H1 (cell line): Measurements from ENCODE around the gene FAM204A. TPM values are rescaled to one million over a fixed set of nuclear protein-coding genes. Genes with fewer than 3 reads are reported as not detected.

Experiments
- CTCF ChIA-PET: fragments of 300-600 bp; sonication (Branson Sonifier 250); formaldehyde crosslinking; loops from one replicate; lab custom pipeline; 2021; ENCODE audit not compliant: partially characterized antibody; lab: Charles Lee
- POLR2A ChIA-PET: fragments of 300-600 bp; sonication (Branson Sonifier 250); formaldehyde crosslinking; loops from one replicate; lab custom pipeline; 2021; ENCODE audit warnings: inconsistent platforms; ENCODE audit not compliant: partially characterized antibody; lab: Charles Lee
- DNase-seq, 2 experiments: peaks; one replicate each; pipeline versions ENCODE4 v3.0.0 to v3.0.0-alpha.2; 2010 to 2022; ENCODE audit warnings: low spot score in 2 of 2, low read depth in 1 of 2, mixed read lengths in 1 of 2
- FAIRE-seq: peaks from 2 replicates; lab custom pipeline; 2011; peaks lifted over from hg19 to GRCh38; lab: Jason Lieb, UNC
- H2AFZ ChIP-seq: 2 replicates; pipeline ENCODE4 v1.8.1; 2012; ENCODE audit warnings: low read length, inconsistent platforms
- H2AK5ac ChIP-seq: 2 replicates; pipeline ENCODE4 v1.6.1; 2013; ENCODE audit warnings: low read depth, low read length
- H2BK120ac ChIP-seq: replicated peaks from 2 replicates; pipeline ENCODE3; 2013; ENCODE audit warnings: low read depth, low read length, inconsistent platforms
- H2BK12ac ChIP-seq: 2 replicates; pipeline ENCODE4 v1.6.1; 2013; ENCODE audit warnings: low read depth, low read length
- H2BK15ac ChIP-seq: 2 replicates; pipeline ENCODE4 v1.6.1; 2013; ENCODE audit warnings: low read length
- H2BK20ac ChIP-seq: 2 replicates; pipeline ENCODE4 v1.6.1; 2013; ENCODE audit warnings: low read length
- H2BK5ac ChIP-seq: 2 replicates; pipeline ENCODE4 v1.6.1; 2013; ENCODE audit warnings: low read depth, low read length
- H3K14ac ChIP-seq: 2 replicates; pipeline ENCODE4 v1.6.1; 2013; ENCODE audit warnings: inconsistent platforms; ENCODE audit not compliant: insufficient read length
- H3K18ac ChIP-seq: 2 replicates; pipeline ENCODE4 v1.6.1; 2013; ENCODE audit warnings: low read length; ENCODE audit errors: extremely low read depth
- H3K23ac ChIP-seq: 2 replicates; pipeline ENCODE4 v1.6.1; 2013; ENCODE audit warnings: inconsistent platforms; ENCODE audit not compliant: insufficient read length
- H3K23me2 ChIP-seq: 2 replicates; pipeline ENCODE4 v1.6.1; 2013; ENCODE audit warnings: low read depth, low read length
- H3K27ac ChIP-seq: 2 replicates; pipeline ENCODE4 v1.6.1; 2011; ENCODE audit warnings: low read depth, low read length, inconsistent platforms
- H3K27me3 ChIP-seq, 4 experiments: replicated peaks in 1 of 4; 1 replicate in 1 of 4; 2 replicates in 3 of 4; pipeline versions ENCODE4 v1.6.1 to v1.8.1; 2011 to 2013; ENCODE audit warnings: low read length in 3 of 4, mild to moderate bottlenecking in 3 of 4, inconsistent platforms in 2 of 4, mixed read lengths in 2 of 4, moderate library complexity in 1 of 4; ENCODE audit not compliant: control insufficient read depth in 3 of 4, insufficient read depth in 3 of 4; ENCODE audit errors: extremely low read depth in 1 of 4
- H3K36me3 ChIP-seq, 4 experiments: 2 replicates each; pipeline versions ENCODE4 v1.6.1 to v1.8.1; 2011 to 2013; ENCODE audit warnings: mild to moderate bottlenecking in 4 of 4, low read length in 3 of 4, moderate library complexity in 2 of 4, control low read depth in 1 of 4, inconsistent platforms in 1 of 4; ENCODE audit not compliant: insufficient read depth in 4 of 4, control insufficient read depth in 2 of 4
- H3K4ac ChIP-seq: replicated peaks from 2 replicates; pipeline ENCODE3; 2013; ENCODE audit warnings: low read length, low read depth, mixed read lengths, inconsistent platforms; ENCODE audit not compliant: insufficient read length
- H3K4me1 ChIP-seq, 4 experiments: replicated peaks in 1 of 4; 1 replicate in 1 of 4; 2 replicates in 3 of 4; pipeline versions ENCODE4 v1.6.1 to v1.8.1; 2011 to 2013; ENCODE audit warnings: low read length in 3 of 4, inconsistent platforms in 2 of 4, mixed read lengths in 1 of 4; ENCODE audit not compliant: insufficient read depth in 4 of 4, control insufficient read depth in 3 of 4
- H3K4me2 ChIP-seq, 2 experiments: 2 replicates each; pipeline versions ENCODE4 v1.6.1 to v1.8.1; 2011 to 2013; ENCODE audit warnings: low read depth in 2 of 2, low read length in 2 of 2, control low read depth in 1 of 2, inconsistent platforms in 1 of 2, mild to moderate bottlenecking in 1 of 2; ENCODE audit not compliant: insufficient read depth in 1 of 2
- H3K4me3 ChIP-seq, 4 experiments: fragments of 200-600, 300-600 bp in 1 of 4; sonication (generic), shearing (Covaris generic), sonication (Bioruptor Twin) in 1 of 4; 2 replicates each; pipeline versions ENCODE4 v1.5.1 to v1.8.1; 2011 to 2016; ENCODE audit warnings: low read length in 4 of 4, low read depth in 3 of 4, control low read depth in 2 of 4, inconsistent platforms in 2 of 4, mild to moderate bottlenecking in 2 of 4, mixed read lengths in 1 of 4, moderate library complexity in 1 of 4; ENCODE audit not compliant: insufficient read depth in 2 of 4; ENCODE audit errors: extremely low read depth in 1 of 4
- H3K56ac ChIP-seq: replicated peaks from 2 replicates; pipeline ENCODE3; 2013; ENCODE audit warnings: low read depth, mild to moderate bottlenecking, mixed read lengths, low read length, inconsistent platforms; ENCODE audit not compliant: insufficient read length
- H3K79me1 ChIP-seq: 2 replicates; pipeline ENCODE4 v1.6.1; 2013; ENCODE audit warnings: low read depth, low read length, control low read depth
- H3K79me2 ChIP-seq, 2 experiments: 2 replicates each; pipeline versions ENCODE4 v1.6.1 to v1.8.1; 2012 to 2013; ENCODE audit warnings: low read length in 2 of 2, mild to moderate bottlenecking in 2 of 2, inconsistent platforms in 1 of 2; ENCODE audit not compliant: insufficient read depth in 2 of 2, control insufficient read depth in 1 of 2
- H3K9ac ChIP-seq, 4 experiments: replicated peaks in 1 of 4; 1 replicate in 1 of 4; 2 replicates in 3 of 4; pipeline versions ENCODE4 v1.6.1 to v1.8.1; 2011 to 2013; ENCODE audit warnings: low read depth in 3 of 4, low read length in 3 of 4, control low read depth in 2 of 4, mild to moderate bottlenecking in 2 of 4, moderate library complexity in 2 of 4, inconsistent platforms in 1 of 4; ENCODE audit errors: extremely low read depth in 1 of 4
- H3K9me3 ChIP-seq, 2 experiments: 2 replicates each; pipeline versions ENCODE4 v1.6.1 to v1.8.1; 2012 to 2013; ENCODE audit warnings: mild to moderate bottlenecking in 2 of 2, moderate library complexity in 2 of 2, control low read depth in 1 of 2, inconsistent platforms in 1 of 2, low read depth in 1 of 2, low read length in 1 of 2, mixed read lengths in 1 of 2; ENCODE audit not compliant: insufficient read depth in 2 of 2
- H4K20me1 ChIP-seq, 2 experiments: replicated peaks in 1 of 2; 2 replicates each; pipeline versions ENCODE3 to v1.8.1; 2011 to 2013; ENCODE audit warnings: inconsistent platforms in 2 of 2, low read length in 2 of 2, mild to moderate bottlenecking in 1 of 2; ENCODE audit not compliant: insufficient read depth in 2 of 2, control insufficient read depth in 1 of 2
- H4K5ac ChIP-seq: 2 replicates; pipeline ENCODE4 v1.6.1; 2013; ENCODE audit warnings: low read length, low read depth, mixed read lengths, inconsistent platforms; ENCODE audit not compliant: insufficient read length
- H4K8ac ChIP-seq: 2 replicates; pipeline ENCODE4 v1.8.0; 2013; ENCODE audit warnings: mild to moderate bottlenecking, moderate library complexity, low read length, inconsistent platforms; ENCODE audit not compliant: insufficient read depth; ENCODE audit errors: extremely low read depth
- H4K91ac ChIP-seq: replicated peaks from 2 replicates; pipeline ENCODE3; 2013; ENCODE audit warnings: low read length, mixed read lengths, inconsistent platforms; ENCODE audit not compliant: insufficient read length
- BCL11A ChIP-seq, 2 experiments: IDR thresholded peaks; one replicate each; pipeline ENCODE4 v1.6.1; 2011; ENCODE audit warnings: low read depth in 2 of 2, low read length in 2 of 2, mild to moderate bottlenecking in 2 of 2
- CBX8 ChIP-seq: fragments of 300-800, 300-1000 bp; sonication (generic); IDR thresholded peaks from 2 replicates; pipeline ENCODE4 v1.7.1; 2016; ENCODE audit warnings: low read depth, low read length, borderline replicate concordance
- CHD1 ChIP-seq: IDR thresholded peaks from 2 replicates; pipeline ENCODE4 v1.6.1; 2012; ENCODE audit warnings: low read depth, low read length, improper control_type of control experiment
- GABPA ChIP-seq: IDR thresholded peaks from 2 replicates; pipeline ENCODE4 v1.6.1; 2011; ENCODE audit warnings: mild to moderate bottlenecking, low read length, moderate library complexity, borderline replicate concordance; ENCODE audit not compliant: insufficient read depth
- JUND ChIP-seq: IDR thresholded peaks from 2 replicates; pipeline ENCODE4 v1.6.1; 2011; ENCODE audit warnings: mild to moderate bottlenecking, improper control_type of control experiment, low read length
- KDM4A ChIP-seq: IDR thresholded peaks from one replicate; pipeline ENCODE4 v1.7.1; 2012; ENCODE audit warnings: low read depth, mild to moderate bottlenecking, moderate library complexity, low read length, inconsistent platforms; ENCODE audit not compliant: severe bottlenecking
- MAFK ChIP-seq: IDR thresholded peaks from 2 replicates; pipeline ENCODE4 v1.6.1; 2012; ENCODE audit warnings: low read depth, mild to moderate bottlenecking, improper control_type of control experiment, low read length
- NRF1 ChIP-seq: IDR thresholded peaks from 2 replicates; pipeline ENCODE4 v1.6.1; 2011; ENCODE audit warnings: mild to moderate bottlenecking, low read depth, low read length, improper control_type of control experiment
- POLR2AphosphoS5 ChIP-seq: IDR thresholded peaks from 2 replicates; pipeline ENCODE4 v1.6.1; 2011; ENCODE audit warnings: low read depth, low read length
- RBBP5 ChIP-seq: IDR thresholded peaks from 2 replicates; pipeline ENCODE4 v1.7.1; 2012; ENCODE audit warnings: low read depth, mild to moderate bottlenecking, inconsistent platforms, low read length, moderate library complexity, borderline replicate concordance
- RNF2 ChIP-seq: fragments of 200-900, 300-1000 bp; sonication (generic); IDR thresholded peaks from 2 replicates; pipeline ENCODE4 v1.7.1; 2016; ENCODE audit warnings: borderline replicate concordance, low read depth, mild to moderate bottlenecking, antibody characterized with exemption, low read length; ENCODE audit not compliant: poor library complexity, severe bottlenecking; ENCODE audit errors: missing control alignments
- SP2 ChIP-seq: IDR thresholded peaks from 2 replicates; pipeline ENCODE4 v1.6.1; 2012; ENCODE audit warnings: mild to moderate bottlenecking, low read length, inconsistent platforms
- TAF7 ChIP-seq: optimal IDR thresholded peaks from 2 replicates; pipeline ENCODE3; 2011; ENCODE audit warnings: low read depth, mild to moderate bottlenecking, inconsistent platforms, low read length, moderate library complexity, borderline replicate concordance
- WGBS, 2 experiments: shearing (Covaris generic) in 1 of 2; methylation state at CpG; one replicate each; pipeline versions ENCODE4 v1.1.6 to v1.1.7; 2013 to 2015; ENCODE audit warnings: low lambda C conversion rate in 2 of 2, mixed read lengths in 2 of 2, inconsistent platforms in 1 of 2, low coverage in 1 of 2, missing lambda C conversion rate in 1 of 2; ENCODE audit not compliant: insufficient replicate concordance in 2 of 2, insufficient coverage in 1 of 2, insufficient read length in 1 of 2; ENCODE audit errors: extremely low coverage in 1 of 2, missing lambda C conversion rate in 1 of 2; 5-methylcytosine and 5-hydroxymethylcytosine counted together
- polyA plus RNA-seq, 7 experiments: library from polyadenylated mRNA; depleted of rRNA in 3 of 7; stranded (reverse) in 5 of 7; unstranded in 2 of 7; fragments of >200 nt in 5 of 7; fragments of 200-250 nt in 2 of 7; gene quantifications; 1 replicate in 5 of 7; 2 replicates in 1 of 7; 4 replicates in 1 of 7; pipeline versions ENCODE4 v1.2.1 to v1.2.3, GENCODE V29; 2011 to 2013; ENCODE audit warnings: missing spikeins in 2 of 7, mixed read lengths in 2 of 7
- total RNA-seq: library from RNA; stranded (reverse); fragmentation: NEBNext Ultra II Directional; extraction: Animal tissue kit (Norgen Biotek cat#: 25700); gene quantifications from 2 replicates; pipeline ENCODE4 v1.2.1, GENCODE V29; 2021

The FAM204A gene
- total and polyA plus RNA-seq, 2 of the 8 experiments (the other 6 are each of a cell fraction or from before 2014, with no cell fraction given), result 4.9 to 37.4 TPM

DNA sequence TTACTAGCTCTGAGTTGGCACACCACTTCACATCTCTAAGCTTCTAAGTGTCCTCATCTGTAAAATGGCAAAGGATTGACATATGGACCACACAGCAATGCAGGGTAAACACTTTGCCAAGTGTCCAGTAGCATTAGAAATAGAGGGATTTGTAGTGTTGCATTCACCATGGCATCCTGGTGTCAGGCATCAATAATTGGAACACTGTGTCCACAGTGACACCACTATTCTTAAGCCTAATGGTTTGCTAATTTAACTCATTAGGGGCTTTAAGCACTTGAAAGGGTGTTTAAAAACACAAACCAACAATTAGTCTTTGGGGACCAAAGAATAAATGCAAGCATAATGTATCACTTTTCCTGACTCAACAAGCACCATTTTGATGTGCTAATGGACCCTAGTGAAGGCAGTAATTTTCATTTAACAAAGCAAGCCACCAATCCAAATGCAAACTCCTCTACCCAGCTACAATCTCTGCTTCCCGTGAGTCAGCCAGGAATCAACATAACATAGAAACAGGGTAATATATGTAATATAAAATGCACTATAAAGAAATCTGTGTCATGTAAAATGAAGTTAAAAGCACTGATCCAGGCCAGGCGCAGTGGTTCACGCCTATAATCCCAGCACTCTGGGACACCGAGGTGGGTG, 75.9 kb downstream of the FAM204A start:
- no peak overlapping the region for H3K23ac ChIP-seq
- H2AK5ac ChIP-seq, result no peak overlapping the region
- peaks cover 35 to 82% (median 56%) of the 10 kb centered on the region in 4 experiments for H3K27me3 ChIP-seq
- no peak overlapping the region for H3K4ac ChIP-seq
- H4K8ac ChIP-seq, result no peak overlapping the region
- no peak overlapping the region for H2AFZ ChIP-seq
- H2BK15ac ChIP-seq, result no peak overlapping the region
- POLR2A ChIA-PET, result no interaction called here
- no peak overlapping the region for H3K14ac ChIP-seq
- H3K9me3 ChIP-seq, result no peaks in the 10 kb centered on the region
- H3K79me1 ChIP-seq, result no peaks in the 10 kb centered on the region
- H4K91ac ChIP-seq, result no peak overlapping the region
- DNase-seq, result no peak
- H3K23me2 ChIP-seq, result no peaks in the 10 kb centered on the region; the same call in 1 of the 2 replicates
- no peaks in the 10 kb centered on the region for H3K79me2 ChIP-seq
- peaks cover 0 to 5% (median 0%) of the 10 kb centered on the region in 4 experiments; a peak in 2 of 7 replicates for H3K4me1 ChIP-seq
- no peak overlapping the region; a peak in 1 of 4 replicates for H3K4me2 ChIP-seq
- H3K4me3 ChIP-seq, result no peak overlapping the region
- H3K9ac ChIP-seq, result no peak overlapping the region
- H4K5ac ChIP-seq, result no peak overlapping the region
- no peak overlapping the region for H2BK120ac ChIP-seq
- H2BK5ac ChIP-seq, result no peak overlapping the region
- no peak overlapping the region for H2BK12ac ChIP-seq
- H2BK20ac ChIP-seq, result no peak overlapping the region
- no peak overlapping the region for H3K27ac ChIP-seq
- H3K56ac ChIP-seq, result no peak overlapping the region
- CTCF ChIA-PET, result interaction anchor here (0.9 to 1.8 kb wide), 8 partner anchors 8 to 735 kb away, joined by 3 to 9 read pairs (median 3); no protein-coding TSS in a partner anchor
- no peak overlapping the region for H3K18ac ChIP-seq
- H3K36me3 ChIP-seq, result no peaks in the 10 kb centered on the region
- no peak for FAIRE-seq
- peaks cover 1 to 4% of the 10 kb centered on the region in 2 experiments for H4K20me1 ChIP-seq
- WGBS, 2 experiments, result 25% methylated on average over 4 of the region's 4 CpGs; no CpG with 5 or more reads in 1 of the 2 experiments
- TF ChIP-seq CBX8, result no peak
- TF ChIP-seq RNF2, result no peak
- TF ChIP-seq JUND, result no peak
- no peak for TF ChIP-seq KDM4A
- TF ChIP-seq SP2, result no peak
- no peak for TF ChIP-seq MAFK
- no peak for TF ChIP-seq GABPA
- TF ChIP-seq POLR2AphosphoS5, result no peak
- no peak for TF ChIP-seq NRF1
- no peak for TF ChIP-seq RBBP5
- no peak for TF ChIP-seq TAF7
- no peak for TF ChIP-seq CHD1
- TF ChIP-seq BCL11A (IDR thresholded peaks at IDR 0.05; ENCODE audit: low read depth in 2 of 2, low read length in 2 of 2), result no peak
